Upper lobe of right lung (tissue), 1 donor: ENCODE measurements around the gene BUB1. TPM values are rescaled to one million over a fixed set of nuclear protein-coding genes. Genes with fewer than 3 reads are reported as not detected.
"Not testable (repeated sequence)": the region's sequence is repeated elsewhere in the genome, so short reads cannot be mapped to it uniquely, and the experiment has no call there.

ENCODE experiments used
- ATAC-seq: fragments of 200-7000 bp; cut with Tn5 transposase; one replicate; pipeline ENCODE4 v1.9.1; 2020; ENCODE audit warnings: mild to moderate bottlenecking, moderate library complexity
- DNase-seq: peaks from one replicate; pipeline ENCODE4 v3.0.0-alpha.2; 2020
- H3K27ac ChIP-seq: fragments of 200-600 bp; one replicate; pipeline ENCODE4 v1.8.0; 2022
- H3K27me3 ChIP-seq: fragments of 200-600 bp; one replicate; pipeline ENCODE4 v1.8.0; 2022; ENCODE audit warnings: mild to moderate bottlenecking
- H3K36me3 ChIP-seq: fragments of 200-600 bp; one replicate; pipeline ENCODE4 v1.8.0; 2022
- H3K4me1 ChIP-seq: fragments of 200-600 bp; one replicate; pipeline ENCODE4 v1.8.0; 2022
- H3K4me3 ChIP-seq: fragments of 200-600 bp; one replicate; pipeline ENCODE4 v1.8.0; 2022; ENCODE audit warnings: mild to moderate bottlenecking
- H3K9me3 ChIP-seq: fragments of 200-600 bp; one replicate; pipeline ENCODE4 v1.8.0; 2022
- intact Hi-C: fragments of 100-400 bp; cut with DNase I; formaldehyde crosslinking; loops from one replicate; pipeline ENCODE4 v1.11.0; 2022
- total RNA-seq: library from RNA; stranded (reverse); fragmentation: NEBNext Ultra II Directional; extraction: Animal tissue kit (Norgen Biotek cat#: 25700); gene quantifications from one replicate; pipeline ENCODE4 v1.2.1, GENCODE V29; 2021
- TF ChIP-seq, protein P1 (sequence below): fragments of 200-600 bp; IDR thresholded peaks from one replicate; pipeline ENCODE4 v1.8.0; 2022; ENCODE audit warnings: antibody characterized with exemption
- donor health status: DM: no; HTN: yes; CAD: no; lungs with severe emphysema.

The BUB1 gene
- total RNA-seq, 1 donor from 2014 or later = 2.4 TPM

DNA sequence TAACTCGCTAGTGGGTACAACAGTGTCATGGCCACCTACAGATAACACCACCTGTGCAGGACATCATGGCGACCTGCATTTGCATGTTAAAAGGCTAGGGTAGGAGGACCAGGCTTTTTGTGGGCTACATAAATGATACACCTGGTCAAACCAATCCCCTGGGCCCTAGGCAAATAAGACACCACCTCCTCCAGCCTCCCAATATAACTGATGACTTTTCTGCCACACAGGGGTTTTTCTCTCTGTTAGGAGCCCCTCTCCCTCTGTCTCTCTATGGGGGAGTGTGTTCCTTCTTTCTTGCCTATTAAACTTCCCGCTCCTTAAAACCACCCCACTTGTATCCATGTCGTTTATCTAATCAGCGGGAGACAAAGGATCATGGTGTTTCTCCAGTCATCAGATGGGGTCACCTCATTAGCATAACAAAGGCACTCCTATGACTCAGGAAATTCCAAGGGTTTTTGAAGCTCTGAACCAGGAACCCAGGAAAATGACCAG lies 10.8 kb upstream of the BUB1 start:
- TF ChIP-seq, protein P1, sequence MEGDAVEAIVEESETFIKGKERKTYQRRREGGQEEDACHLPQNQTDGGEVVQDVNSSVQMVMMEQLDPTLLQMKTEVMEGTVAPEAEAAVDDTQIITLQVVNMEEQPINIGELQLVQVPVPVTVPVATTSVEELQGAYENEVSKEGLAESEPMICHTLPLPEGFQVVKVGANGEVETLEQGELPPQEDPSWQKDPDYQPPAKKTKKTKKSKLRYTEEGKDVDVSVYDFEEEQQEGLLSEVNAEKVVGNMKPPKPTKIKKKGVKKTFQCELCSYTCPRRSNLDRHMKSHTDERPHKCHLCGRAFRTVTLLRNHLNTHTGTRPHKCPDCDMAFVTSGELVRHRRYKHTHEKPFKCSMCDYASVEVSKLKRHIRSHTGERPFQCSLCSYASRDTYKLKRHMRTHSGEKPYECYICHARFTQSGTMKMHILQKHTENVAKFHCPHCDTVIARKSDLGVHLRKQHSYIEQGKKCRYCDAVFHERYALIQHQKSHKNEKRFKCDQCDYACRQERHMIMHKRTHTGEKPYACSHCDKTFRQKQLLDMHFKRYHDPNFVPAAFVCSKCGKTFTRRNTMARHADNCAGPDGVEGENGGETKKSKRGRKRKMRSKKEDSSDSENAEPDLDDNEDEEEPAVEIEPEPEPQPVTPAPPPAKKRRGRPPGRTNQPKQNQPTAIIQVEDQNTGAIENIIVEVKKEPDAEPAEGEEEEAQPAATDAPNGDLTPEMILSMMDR = no peak
- Histone ChIP-seq H3K9me3 (no peaks in the 10 kb centered on the region), H3K27me3 (no peaks in the 10 kb centered on the region), H3K4me3 (no peak overlapping the region), H3K36me3 (no peaks in the 10 kb centered on the region), H3K4me1 (no peaks in the 10 kb centered on the region), H3K27ac (no peak overlapping the region)
- no peak for DNase-seq
- intact Hi-C loops = no loop called here
- ATAC-seq = no peak

DNA sequence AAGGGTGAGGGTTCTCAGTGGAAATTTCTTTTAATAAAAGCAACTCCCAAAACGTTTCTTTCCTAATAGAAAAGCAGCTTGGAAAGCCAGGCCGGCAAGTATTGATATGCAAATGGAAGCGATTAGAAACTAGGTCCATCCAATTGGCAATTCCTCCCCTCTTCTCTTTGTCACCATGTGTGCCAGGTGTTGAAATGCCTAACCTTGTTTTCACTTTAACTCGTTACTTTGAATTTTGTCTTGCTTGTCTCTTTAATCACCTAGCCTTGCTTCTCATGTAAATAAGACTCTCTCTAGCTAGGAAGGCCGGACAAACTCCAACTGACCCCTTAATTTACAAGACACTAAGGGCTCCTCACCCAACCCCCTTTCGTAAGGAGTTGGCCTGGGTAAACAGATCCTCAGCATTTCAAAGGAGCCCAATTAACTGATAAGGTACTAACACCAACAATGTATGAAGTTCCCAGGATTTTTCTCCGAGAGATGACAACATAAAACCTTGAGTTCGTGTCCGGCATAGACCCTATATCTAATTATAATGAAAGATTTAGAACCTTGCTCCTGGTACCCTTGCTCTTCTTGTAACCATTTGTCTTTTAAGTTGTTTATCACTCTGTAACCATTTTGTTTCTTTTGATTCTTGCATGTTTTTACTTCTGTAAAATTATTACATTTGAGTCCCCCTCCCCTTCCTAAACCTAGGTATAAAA lies 10.1 kb upstream of the BUB1 start:
- DNase-seq, H3K4me1 ChIP-seq, H3K4me3 ChIP-seq, H3K36me3 ChIP-seq, H3K27ac ChIP-seq, H3K9me3 ChIP-seq, H3K27me3 ChIP-seq, intact Hi-C loops, ATAC-seq: not testable (repeated sequence)

DNA sequence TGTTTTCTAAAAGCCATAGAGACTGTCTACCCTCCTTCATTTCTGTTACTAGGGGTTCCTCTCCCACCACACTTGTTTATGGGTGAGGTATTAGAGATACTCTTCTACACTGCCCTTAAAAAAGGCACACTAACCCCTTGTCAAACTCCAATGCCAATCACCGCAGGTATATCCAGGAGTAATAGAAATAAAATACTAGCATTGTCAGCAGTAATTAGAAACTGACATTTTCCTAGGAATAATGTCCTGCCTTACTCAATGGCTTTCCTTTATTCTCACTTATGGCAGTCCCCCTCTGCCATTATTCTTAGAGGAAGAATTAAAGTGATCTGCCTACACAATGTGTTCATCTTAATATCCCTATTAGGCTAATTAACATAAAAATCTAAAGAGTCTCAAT lies 5.0 kb upstream of the BUB1 start:
- DNase-seq (no peak), ATAC-seq (no peak)
- TF ChIP-seq, protein P1 = no peak
- Histone ChIP-seq H3K27me3 (no peaks in the 10 kb centered on the region), H3K27ac (no peak overlapping the region), H3K4me1 (peaks cover 11% of the 10 kb centered on the region), H3K4me3 (no peak overlapping the region), H3K9me3 (no peaks in the 10 kb centered on the region), H3K36me3 (no peaks in the 10 kb centered on the region)
- intact Hi-C loops = no loop called here

DNA sequence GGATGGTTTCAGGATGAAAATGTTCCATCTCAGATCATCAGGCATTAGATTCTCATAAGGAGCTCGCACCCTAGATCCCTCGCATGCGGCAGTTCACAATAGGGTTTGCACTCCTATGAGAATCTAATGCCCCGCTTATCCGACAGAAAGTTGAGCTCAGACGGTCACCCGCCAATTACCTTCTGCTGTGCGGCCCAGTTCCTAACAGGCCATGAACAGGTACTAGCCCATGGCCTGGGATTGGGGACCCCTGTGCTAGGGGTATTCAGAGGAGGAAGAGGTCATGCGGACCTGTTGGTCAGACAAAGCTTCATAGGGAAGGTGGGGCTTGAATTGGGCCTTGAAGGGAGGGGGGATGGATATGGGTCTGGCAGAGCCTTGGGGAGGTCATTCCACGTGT lies 4.4 kb upstream of the BUB1 start:
- Histone ChIP-seq H3K36me3 (no peaks in the 10 kb centered on the region), H3K9me3 (no peaks in the 10 kb centered on the region), H3K27me3 (no peaks in the 10 kb centered on the region), H3K27ac (no peak overlapping the region), H3K4me1 (peaks cover 15% of the 10 kb centered on the region), H3K4me3 (no peak overlapping the region)
- no peak for ATAC-seq
- intact Hi-C loops = no loop called here
- TF ChIP-seq, protein P1 = no peak
- no peak for DNase-seq

DNA sequence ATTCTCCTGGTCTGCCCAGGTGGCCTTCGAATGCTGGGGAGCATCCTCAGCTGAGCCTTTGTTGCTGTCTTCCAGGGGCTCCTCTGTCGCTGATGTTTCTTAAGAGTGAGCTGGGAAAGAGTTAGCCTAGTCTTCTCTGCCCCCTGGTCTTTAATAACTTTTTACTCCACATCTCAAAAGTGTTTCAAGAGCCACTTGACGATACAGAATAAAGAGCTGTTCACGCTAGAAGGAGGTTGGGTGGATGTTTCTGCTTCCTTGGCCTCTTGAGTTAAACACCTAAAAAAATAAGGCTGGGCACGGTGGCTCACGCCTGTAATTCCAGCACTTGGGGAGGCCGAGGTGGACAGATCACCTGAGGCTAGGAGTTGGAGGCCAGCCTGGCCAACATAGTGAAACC lies 2.8 kb upstream of the BUB1 start:
- H3K27ac ChIP-seq = no peak overlapping the region
- H3K27me3 ChIP-seq = no peaks in the 10 kb centered on the region
- no peaks in the 10 kb centered on the region for H3K36me3 ChIP-seq
- peaks cover 15% of the 10 kb centered on the region for H3K4me1 ChIP-seq
- no peak for DNase-seq
- no peak overlapping the region for H3K4me3 ChIP-seq
- H3K9me3 ChIP-seq = no peaks in the 10 kb centered on the region
- TF ChIP-seq, protein P1 = no peak
- peak; percentile 6 for ATAC-seq
- intact Hi-C loops = no loop called here

DNA sequence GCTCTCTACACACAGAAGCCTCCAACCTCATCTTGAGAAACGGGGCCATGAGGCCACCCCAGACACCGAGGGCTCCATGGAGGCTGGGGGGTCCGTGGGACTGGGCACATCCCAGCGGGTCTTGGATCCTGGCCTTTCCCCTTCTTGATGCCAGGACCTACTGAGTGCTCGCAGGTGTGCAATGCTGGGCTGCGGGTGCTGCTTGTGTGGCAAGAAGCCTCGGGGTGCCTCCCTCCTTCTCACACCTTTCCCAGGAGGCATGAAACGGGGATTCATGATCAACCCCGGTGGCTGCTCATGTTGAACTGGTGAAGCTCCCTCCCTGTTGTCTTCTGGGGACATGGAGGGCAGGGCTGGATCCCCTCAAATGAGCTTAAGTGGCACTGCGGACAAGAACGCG lies 2.0 kb upstream of the BUB1 start:
- DNase-seq (peak; percentile 61), ATAC-seq (no peak)
- Histone ChIP-seq H3K4me3 (no peak overlapping the region), H3K27me3 (no peaks in the 10 kb centered on the region), H3K4me1 (peaks cover 19% of the 10 kb centered on the region), H3K9me3 (no peaks in the 10 kb centered on the region), H3K27ac (no peak overlapping the region), H3K36me3 (no peaks in the 10 kb centered on the region)
- intact Hi-C loops = no loop called here
- TF ChIP-seq, protein P1 = no peak
